Measurements from ENCODE around the gene HDAC4.

GRCh38 chr2:239376351-239376750 is 24.5 kb downstream of the HDAC4 start:
- no peak for TF ChIP-seq CTCF (IDR thresholded peaks at IDR 0.05)
- no peak for TF ChIP-seq EP300 (IDR thresholded peaks at IDR 0.05)
